HG02588 (cell line): ENCODE measurements around the gene OSBP2.

ENCODE experiments used
- ATAC-seq: cut with Tn5 transposase; IDR thresholded peaks from one replicate; pipeline ENCODE4 v1.9.1; 2021; ENCODE audit warnings: mild to moderate bottlenecking, moderate library complexity; ENCODE audit not compliant: unreplicated experiment

Gene OSBP2

DNA sequence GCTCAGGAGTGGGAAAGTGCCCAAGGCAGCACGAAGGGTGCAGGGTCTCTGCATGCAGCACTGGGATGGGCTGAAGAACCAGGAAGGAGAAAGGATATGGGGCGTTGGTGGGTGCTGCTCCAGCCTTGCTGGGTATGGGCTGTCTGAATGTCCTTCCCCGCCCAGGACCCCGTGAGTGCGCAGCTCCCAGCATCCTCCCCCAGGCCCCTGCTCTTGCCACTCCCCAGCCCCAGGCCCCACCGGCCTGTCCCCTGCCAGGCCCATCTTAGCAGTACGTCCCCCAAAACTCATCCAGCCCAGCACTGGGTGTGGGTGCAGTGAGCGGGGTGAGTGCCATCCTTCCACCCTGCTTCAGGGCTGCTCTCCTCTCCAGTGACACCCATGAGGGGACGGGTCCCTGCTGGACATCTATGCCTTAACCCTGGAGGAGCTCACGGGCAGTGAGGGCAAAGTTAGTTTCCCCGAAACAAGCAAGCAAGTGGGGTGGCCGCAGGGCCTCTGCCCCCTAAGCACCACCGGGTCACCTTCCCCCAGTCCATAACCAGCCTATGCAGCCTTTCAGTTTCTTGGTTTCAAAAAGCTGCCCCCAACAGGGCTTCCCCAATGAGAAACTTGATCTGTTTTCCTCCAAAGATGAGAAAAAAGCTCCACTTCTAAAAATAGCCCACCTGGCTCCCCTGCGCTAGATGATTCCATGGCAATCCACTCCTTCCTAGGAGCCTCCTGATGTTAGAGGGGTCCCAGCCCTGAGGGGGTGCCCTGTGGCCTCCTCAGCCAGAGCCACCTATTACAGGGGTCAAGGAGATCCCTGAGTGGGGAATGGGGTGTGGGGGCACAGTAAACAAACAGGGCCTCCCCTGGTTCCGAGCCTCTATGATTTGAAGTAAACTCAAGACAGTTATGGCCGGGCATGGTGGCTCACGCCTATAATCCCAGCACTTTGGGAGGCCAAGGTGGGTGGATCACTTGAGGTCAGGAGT lies 170.1 kb downstream of the OSBP2 start:
- ATAC-seq, result no peak

DNA sequence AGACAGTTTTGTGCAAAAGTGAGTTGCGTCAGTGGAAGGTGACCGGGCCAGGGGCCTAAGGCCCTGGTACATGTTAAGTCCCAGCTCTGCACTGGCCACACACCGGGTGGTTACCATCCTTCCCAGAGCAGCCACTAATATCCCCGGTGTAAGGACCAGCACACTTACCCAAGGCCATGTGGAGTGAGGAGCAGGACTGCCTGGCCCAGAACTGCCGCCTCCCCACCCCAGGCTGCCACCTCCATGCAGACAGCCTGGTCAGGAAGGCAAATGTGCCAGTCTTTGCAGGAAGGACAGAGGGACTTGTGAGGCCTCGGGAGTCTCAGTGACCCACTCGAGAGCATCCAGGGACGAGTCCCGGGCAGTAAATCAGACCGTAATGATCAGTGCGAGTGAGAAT lies 171.0 kb downstream of the OSBP2 start:
- no peak for ATAC-seq

DNA sequence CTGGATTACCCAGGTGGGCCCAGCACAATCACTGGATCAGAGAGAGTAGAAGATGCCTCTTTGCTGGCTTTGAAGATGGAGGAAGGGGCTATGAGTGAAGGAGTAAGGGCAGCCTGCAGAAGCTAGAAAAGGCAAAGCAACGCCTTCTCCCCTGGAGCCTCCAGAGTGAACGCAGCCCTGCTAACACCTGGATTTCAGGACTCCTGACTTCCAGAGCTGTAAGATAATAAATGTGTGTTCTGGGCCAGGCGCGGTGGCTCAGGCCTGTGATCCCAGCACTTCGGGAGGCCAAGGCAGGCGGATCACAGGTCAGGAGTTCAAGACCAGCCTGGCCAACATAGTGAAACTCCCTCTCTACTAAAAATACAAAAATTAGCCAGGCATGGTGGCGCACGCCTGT lies 171.5 kb downstream of the OSBP2 start:
- ATAC-seq, result no peak

DNA sequence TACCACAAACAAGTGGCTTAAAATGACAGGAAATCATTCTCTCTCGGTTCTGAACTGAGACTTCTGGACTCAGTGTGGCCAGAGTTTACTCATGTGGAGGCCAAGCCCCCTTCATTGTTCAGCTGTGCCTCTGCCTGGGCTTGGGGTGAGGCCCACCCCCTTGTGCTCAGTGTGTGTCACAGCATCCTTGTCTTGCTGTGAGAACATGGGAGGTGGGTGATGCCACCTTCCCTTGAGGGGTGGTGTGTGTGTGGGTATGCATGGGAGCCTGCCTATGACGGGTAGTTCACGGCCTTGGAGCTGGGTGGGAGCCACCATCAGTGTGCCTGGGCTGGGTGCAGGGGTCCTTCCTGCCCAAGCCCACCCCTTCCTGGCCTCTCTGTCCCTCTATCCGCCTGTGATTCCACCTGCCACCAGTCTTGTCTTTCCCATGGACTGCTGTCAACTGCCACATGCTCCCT lies 172.2 kb downstream of the OSBP2 start:
- no peak for ATAC-seq

DNA sequence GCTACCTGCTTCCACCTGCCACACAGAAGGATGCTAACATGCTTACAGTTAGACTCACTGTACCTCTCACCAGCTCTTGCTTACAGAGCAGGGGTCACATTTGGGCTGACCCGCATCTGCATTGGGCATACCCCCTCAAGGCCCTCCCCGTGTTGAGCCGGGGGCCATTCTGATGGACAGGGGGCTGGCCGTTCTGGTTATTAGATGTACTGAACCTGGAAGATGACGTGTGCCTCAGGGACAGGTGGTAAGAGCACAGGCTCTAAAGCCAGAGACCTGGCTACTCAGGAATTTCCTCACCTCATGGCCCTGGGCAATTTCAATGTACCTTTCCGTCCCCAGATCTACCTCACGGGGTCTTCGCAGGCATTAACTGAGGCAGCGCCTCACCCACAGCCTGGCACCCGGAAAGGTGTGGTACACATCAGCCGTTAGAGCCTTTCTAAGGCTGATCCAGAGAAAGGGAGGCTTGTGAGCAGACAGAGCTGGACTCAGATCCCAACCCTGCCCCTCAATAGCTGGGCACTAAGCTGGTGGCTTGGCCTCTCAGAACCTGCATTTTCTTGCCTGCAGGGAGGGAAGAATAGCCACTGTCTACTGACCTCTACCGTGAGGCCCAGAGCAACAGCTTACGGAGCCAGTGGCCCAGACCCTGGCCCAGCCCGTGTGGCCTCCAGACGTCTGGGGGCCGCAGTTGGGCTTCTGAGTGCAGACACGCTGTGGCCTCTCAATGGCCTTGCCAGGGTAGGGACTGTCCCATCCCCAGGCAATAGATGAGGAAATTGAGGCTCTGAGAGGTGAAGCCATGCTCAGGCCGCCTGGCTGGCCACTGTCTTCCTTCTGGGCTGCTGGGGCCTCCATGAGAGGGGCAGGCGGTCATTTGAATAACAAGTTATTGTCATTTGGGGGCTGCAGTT lies 173.3 kb downstream of the OSBP2 start:
- no peak for ATAC-seq

DNA sequence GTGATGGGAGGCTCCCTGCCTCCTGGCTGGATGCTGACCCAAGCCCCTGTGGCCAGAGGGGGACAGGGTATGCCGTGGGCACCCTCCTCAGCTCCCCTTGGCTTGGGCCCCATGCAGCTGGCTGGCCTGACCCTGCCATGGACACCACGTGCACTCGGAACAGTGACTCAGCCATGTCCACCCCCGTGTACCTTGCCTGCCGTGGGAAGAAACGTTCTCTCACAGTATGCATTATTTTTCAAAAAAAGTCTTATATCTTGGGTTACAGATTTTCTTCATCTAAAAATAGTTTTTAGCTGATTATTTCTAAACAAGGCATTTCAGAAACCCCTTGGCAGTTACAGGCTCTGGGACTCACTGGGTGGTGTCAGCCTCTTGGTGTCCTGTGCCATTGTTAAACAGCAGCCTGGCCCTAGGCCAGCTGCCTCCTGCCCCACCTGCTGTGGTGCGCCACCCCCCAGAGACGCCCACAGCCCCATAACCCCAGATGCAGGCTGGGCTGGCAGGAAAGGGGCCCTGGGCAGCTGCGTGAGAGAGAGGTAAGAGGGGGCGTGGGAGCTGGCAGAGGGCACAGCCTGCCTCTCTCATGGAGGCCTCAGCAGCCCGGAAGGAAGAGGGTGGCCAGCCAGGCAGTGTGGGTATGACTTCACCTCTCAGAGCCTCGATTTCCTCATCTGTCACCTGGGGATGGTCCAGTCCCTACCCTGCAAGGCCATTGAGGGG lies 174.2 kb downstream of the OSBP2 start:
- no peak for ATAC-seq

DNA sequence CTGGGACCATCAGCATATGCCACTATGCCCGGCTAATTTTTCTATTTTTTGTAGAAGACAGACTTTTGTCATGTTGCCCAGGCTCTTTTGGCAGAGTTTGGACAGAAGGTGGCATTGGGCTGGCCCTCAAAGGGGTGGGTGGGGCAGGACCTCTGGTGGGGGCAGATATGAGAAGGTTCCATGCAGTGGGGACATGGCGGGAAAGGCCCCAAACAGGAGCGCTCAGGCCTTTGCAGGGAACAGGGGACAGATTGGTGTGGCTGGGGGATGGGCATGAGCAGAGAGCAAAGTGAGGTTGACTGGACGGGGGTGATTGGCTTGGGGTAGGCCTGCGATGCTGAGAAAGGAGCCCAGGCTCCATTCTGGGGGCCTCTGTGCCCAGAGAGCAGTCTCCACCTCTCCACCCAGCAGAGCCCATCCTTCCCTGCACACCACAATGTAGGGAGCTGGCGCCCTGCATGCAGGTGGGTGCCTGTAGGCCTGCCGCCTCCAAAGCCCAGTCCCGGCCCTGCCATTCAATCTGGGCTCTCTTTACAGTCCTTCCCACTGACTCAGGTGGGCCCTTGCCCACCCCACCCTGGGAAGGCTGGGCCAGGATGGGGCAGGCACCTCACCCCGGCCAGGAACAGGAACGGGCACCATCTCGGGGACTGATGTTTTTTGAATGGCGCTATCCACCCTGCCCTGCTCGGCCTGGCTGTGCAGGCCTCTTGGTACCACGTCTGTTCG lies 175.2 kb downstream of the OSBP2 start:
- no peak for ATAC-seq

DNA sequence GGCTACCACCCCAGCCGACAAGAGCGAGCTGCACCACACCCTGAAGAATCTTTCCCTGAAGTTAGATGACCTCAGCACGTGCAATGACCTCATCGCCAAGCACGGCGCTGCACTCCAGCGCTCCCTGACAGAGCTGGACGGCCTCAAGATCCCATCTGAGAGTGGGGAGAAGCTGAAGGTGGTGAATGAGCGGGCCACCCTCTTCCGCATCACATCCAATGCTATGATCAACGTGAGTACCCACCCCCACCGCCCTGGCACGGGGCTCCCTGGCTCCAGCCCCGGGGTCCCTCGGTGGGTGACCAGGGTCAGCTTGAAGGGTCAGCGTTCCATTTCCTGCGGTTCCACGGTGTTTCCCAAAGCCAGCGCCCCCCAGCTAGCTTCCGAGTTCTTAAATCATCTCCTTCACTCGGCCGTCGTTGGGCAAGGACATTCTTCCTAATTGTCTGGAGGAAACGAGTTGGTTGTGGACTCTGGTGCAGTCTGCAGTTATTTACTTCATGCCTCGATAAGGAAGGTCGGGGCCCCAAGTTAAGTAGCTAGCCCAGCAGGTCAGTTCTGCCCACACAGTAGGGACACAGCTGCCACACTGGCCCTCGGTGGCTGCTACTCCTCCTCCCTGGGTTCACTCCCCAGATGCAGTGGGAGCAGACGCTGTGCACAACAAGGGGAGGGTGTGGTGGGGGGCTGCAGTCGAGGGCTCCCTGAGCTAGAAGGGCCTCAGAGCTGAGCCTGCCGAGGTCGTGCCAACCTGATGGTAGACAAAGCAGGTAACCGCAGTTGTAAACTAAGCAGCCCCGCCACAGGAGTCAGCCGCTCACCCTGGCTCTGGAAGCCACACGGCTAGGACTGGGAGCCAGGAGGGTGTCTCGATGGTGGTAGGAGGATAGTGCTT lies 176.0 kb downstream of the OSBP2 start:
- ATAC-seq, result no peak

DNA sequence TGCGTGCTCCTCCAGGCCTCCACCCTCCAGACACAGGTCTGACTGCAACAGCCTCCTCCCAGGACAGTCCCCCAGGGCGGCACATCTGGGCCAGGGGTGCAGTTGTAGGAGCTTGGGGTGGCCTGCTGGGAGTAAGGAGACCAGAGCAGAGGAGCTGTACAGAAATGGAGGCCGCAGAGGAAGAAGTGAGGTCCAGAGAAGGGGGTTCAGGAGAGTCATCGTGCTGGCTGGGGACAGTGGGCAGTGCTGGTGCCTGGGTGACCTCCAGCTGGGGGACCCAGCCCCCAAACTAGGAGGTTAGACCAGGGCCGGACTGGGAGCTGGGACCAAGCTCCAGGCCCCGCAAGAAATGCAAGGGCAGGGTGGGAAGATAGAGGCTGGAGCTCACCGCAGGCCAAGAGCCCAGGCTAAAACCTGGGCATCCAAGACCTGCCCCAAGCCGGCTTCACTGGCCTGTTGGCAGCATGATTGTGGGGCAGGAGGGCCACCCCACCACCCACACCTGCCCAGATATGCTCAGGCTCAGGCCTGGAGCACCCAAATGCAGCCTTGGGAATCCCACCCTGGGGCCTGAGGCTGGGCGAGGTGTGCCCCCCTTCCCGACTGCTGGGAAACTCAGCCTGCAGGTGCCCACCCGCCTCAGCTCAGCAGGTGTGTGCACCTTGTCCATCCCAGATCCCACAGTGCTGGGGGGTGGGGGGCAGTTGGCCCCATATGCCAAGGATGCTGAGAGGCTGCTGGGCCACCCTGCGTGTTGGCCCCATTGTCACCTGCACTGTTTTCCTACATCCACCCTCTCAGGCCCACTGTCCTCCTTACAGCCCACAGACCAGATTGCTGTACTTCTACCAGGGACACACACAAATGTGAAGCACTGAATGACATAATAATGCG lies 177.0 kb downstream of the OSBP2 start:
- no peak for ATAC-seq

DNA sequence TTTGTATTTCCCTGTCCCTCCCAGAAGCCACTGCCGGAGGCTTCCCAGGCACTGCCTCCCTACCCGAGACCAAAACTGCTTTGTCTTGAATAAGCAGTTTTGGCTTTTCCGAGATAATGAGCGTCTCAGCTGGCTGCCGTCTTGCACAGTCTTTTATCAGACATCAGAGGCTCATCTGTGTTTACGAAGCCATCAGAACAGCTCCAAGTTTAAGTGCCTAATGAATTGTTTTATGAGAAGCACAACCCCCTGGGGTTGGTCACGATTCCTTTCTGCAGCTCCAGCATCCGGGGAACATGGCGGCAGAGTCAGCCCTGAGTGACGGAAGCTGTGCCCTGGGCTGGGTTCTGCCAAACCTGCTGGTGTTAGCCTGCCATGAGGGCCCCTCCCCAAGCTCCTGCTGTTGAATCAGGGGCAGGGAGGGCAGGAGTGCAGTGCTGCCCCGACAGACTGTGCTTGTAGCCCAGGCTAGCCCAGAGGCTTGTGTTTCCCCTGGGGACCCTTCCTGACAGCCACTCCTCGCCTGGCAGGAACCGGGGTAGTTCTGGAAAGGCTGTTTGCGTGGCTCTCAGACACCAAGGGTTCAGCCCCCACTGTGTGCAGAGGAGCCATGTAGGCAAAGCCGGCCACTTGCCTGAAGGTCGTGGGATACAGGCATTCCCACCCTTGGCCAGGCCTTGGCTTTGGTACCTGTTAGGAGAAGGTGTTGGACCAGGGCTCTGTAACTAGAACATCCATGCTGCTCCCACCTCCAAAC lies 177.8 kb downstream of the OSBP2 start:
- ATAC-seq, result no peak

DNA sequence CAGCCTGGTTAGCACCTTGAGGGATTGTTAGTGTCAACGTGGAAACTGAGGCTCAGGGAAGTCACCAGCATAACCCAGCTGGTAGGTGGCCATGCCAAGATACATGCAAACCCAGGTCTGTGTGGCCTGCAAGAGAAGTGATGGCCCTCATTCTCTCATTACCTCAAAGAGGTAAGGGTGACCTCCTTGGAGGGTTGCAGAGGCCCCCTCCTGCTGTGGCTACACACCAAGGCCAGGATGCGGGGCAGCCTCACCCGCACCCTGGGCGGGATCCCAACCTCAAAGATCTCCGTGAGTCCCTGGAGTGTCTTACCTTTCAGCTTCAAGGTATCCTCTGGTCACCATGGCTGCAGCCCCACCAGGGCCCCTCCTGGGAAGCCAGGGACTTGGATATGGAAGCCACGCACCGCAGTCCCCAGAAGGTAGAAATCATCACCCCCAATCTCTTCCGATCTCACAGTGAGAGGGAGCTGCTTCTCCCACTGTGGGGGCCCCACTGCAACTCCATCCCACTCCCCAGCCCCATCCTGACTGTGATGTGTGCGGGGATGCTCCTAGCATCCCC lies 178.5 kb downstream of the OSBP2 start:
- no peak for ATAC-seq

DNA sequence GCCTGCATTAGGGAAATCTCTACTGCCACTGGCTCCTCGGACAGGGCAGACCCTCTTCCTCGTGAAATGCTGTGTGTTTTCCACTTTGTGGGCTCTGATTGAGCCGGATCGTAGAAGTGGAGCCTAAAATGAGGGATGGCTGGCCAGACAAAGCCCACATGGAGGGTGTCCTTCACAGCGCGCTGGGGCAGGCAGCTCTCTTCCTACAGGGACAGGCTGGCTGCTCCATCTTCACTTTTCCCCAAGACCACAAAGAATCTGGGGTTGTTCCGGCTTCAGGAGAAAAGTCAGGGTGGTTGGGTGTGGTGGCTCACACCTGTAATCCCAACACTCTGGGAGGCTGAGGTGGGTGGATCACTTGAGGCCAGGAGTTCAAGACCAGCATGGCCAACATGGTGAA lies 179.0 kb downstream of the OSBP2 start:
- no peak for ATAC-seq

DNA sequence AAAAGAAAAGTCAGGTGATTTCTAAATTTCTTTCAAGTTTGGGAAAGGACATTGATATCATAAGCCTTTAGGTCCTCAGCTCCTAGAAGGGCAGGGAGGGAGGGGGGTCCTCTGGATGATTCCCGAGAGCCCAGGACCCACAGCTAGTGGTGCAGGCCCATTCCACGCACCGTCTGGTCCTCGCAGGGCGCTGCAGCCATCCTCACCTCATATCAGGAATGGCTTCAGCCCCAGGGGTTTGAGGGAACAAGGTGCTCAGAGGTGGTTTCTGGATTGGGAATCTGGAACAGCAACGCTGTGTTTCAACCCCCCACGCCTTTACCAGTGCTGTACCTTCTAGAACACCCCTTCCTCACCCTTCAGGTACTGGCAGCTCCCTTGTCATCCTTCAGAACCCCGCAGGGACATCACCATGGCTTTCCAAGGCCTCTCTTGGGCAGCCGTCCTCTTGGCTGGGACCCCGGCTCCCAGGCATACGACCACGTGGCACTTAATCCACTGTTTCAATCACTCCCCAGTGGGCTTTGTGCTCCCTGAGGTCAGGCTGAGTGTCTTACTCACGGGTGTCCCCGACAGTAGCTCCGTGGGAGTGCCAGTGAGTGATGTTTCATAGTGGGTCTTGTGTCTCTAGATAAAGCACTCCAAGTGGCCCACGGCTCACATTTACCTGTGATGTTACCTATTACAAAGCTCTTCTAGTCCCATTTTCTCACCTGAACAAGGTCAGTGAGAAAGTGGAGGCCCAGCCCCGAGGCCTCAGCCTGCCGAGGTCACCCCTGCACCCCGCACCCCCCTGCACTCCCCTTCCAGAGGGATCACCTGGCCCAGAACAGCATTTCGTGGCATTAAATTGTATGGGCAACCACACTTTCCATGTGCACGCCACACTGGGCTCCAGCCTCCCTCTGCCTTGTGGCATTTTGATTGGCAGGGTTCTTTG lies 180.0 kb downstream of the OSBP2 start:
- ATAC-seq, result no peak

DNA sequence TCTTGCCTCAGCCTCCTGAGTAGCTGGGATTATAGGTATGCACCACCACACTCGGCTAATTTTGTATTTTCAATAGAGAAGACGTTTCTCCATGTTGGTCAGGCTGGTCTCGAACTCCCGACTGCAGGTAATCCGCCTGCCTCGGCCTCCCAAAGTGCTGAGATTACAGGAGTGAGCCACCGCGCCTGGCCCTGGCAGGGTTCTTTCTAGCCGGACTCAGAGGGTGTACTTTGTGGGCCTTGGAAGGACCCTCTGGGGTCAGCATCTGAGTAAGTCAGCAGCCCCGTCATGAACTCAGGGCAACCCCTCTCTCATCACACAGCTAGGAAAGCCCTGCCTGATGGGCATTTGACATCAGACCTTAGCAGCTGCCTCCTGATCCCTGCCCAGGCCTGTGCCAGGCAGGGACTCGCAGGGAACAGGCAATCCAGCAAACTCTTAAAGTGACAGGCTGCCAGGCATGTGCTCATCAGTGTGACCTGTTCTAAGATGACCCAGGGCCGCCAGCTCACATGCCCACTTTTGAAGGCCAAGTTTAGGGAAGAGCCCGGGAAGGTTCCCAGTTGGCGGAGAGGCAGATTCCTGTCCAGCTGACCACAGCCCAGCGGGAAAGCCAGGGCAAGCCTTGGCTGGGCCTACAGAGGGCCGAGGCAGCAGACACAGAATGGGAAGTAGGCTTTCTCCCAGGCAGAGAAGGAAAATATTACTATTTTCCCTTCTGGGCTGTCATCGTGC lies 181.0 kb downstream of the OSBP2 start:
- no peak for ATAC-seq

DNA sequence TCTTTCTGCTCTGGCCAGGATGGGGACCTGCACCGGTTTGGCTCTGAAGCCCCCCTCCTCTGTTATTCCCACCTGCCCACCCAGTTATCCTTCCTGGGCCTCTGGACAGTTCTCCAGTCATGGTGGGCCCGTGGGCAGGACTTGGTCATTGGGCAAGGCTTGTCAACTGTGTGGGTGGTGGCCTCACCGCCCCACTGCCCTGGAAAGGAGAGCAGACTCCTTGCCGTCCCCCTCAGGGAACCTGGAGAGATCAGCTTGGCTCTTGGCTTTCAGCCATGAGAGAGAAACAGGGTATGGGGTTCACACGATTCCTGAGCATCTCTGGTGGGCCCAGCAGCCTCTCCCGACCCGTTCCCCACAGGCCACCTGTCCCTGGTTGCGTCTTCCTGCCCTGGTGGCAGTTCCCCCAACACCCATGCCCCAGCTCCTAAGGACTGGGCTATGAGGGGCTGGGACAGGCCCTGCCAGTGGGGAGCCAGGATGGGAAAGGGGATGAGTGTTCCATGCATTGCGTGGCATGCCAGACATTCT lies 181.6 kb downstream of the OSBP2 start:
- no peak for ATAC-seq
